Mucosa of descending colon (tissue), 3 donors: ENCODE results near the gene SERTAD2. TPM values are rescaled to one million over a fixed set of nuclear protein-coding genes. Genes with fewer than 3 reads are reported as not detected.

Experiments
- ATAC-seq: fragments of 200-7000 bp; cut with Tn5 transposase; one replicate; pipeline ENCODE4 v1.9.1; 2020; ENCODE audit warnings: mild to moderate bottlenecking, moderate library complexity
- DNase-seq, 3 donors: peaks; one replicate each; pipeline ENCODE4 v3.0.0-alpha.2; 2020
- H3K36me3 ChIP-seq: fragments of 200-600 bp; one replicate; pipeline ENCODE4 v1.8.0; 2021; ENCODE audit warnings: low read depth, mild to moderate bottlenecking
- H3K4me1 ChIP-seq: fragments of 200-600 bp; one replicate; pipeline ENCODE4 v1.8.0; 2021; ENCODE audit warnings: low read depth, mild to moderate bottlenecking
- H3K4me3 ChIP-seq: fragments of 200-600 bp; one replicate; pipeline ENCODE4 v1.8.0; 2021; ENCODE audit warnings: mild to moderate bottlenecking
- H3K9me3 ChIP-seq: fragments of 200-600 bp; one replicate; pipeline ENCODE4 v1.8.0; 2021; ENCODE audit warnings: mild to moderate bottlenecking
- CTCF ChIP-seq: fragments of 200-600 bp; IDR thresholded peaks from one replicate; pipeline ENCODE4 v1.8.0; 2022; ENCODE audit warnings: antibody characterized with exemption, mild to moderate bottlenecking
- intact Hi-C, 2 donors: fragments of 100-400 bp; cut with DNase I in 1 of 2; cut with micrococcal nuclease in 1 of 2; formaldehyde crosslinking; loops; one replicate each; pipeline versions ENCODE4 v1.11.0 to v1.11.1; 2022; cut with DNase I, micrococcal nuclease
- total RNA-seq, 3 donors: library from RNA; stranded (reverse); fragmentation: NEBNext Ultra II Directional in 2 of 3; extraction: Animal tissue kit (Norgen Biotek cat#: 25700) in 2 of 3; gene quantifications; one replicate each; pipeline versions ENCODE4 v1.2.1 to v1.2.4, GENCODE V29; 2021 to 2023
- donor health status: DM: no; HTN: no; CAD: no; lungs with moderate emphysema.
- donor health status: DM: no; HTN: no; CAD: no.
- donor health status: DM: no; HTN: yes; CAD: no.

Gene SERTAD2
- total RNA-seq, 3 donors from 2014 or later = 17.3 to 20.6 (median 20.6) TPM

- Histone ChIP-seq H3K4me1 (peaks cover 9% of the 10 kb centered on the region), H3K36me3 (no peaks in the 10 kb centered on the region), H3K9me3 (no peaks in the 10 kb centered on the region), H3K4me3 (no peak overlapping the region)
- ATAC-seq (no peak), DNase-seq (no peak)
- TF ChIP-seq CTCF = no peak
- intact Hi-C loops = no loop called here
Observed at GRCh38 chr2:64632835-64633819, 20.6 kb downstream of the SERTAD2 start.

DNA sequence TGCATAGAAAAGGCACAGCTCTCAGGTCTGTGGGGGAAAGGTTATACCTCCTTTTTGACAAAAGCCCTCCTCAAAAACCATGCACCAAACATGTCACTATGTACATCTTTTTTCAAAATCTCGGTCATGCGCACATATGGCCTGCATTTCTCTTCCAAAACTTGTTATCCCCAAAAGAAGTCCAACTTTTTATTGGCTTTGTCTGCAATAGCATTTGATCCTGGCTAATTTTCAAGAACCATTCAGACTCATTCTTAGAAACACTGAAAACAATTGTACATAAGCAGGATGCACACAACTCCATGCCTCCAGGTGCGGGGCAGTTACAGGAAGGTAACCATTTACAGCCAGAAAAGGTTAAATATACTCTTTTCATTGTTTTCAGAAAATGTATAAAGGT is 21.9 kb downstream of the SERTAD2 start:
- DNase-seq = no peak
- no peak overlapping the region for H3K4me3 ChIP-seq
- no peak for TF ChIP-seq CTCF
- H3K36me3 ChIP-seq = no peaks in the 10 kb centered on the region
- peaks cover 4% of the 10 kb centered on the region for H3K4me1 ChIP-seq
- H3K9me3 ChIP-seq = no peaks in the 10 kb centered on the region
- intact Hi-C loops = no loop called here
- no peak for ATAC-seq

GRCh38 chr2:64630752-64631151 is 23.0 kb downstream of the SERTAD2 start:
- DNase-seq (no peak), ATAC-seq (no peak)
- TF ChIP-seq CTCF = no peak
- no peaks in the 10 kb centered on the region for H3K9me3 ChIP-seq
- intact Hi-C loops = no loop called here
- no peaks in the 10 kb centered on the region for H3K36me3 ChIP-seq
- H3K4me3 ChIP-seq = no peak overlapping the region
- no peaks in the 10 kb centered on the region for H3K4me1 ChIP-seq

GRCh38 chr2:64629875-64630274 is 23.8 kb downstream of the SERTAD2 start:
- ATAC-seq (no peak), DNase-seq (no peak)
- Histone ChIP-seq H3K4me1 (no peaks in the 10 kb centered on the region), H3K36me3 (no peaks in the 10 kb centered on the region), H3K4me3 (no peak overlapping the region), H3K9me3 (no peaks in the 10 kb centered on the region)
- no peak for TF ChIP-seq CTCF
- intact Hi-C loops = no loop called here

- no peak for TF ChIP-seq CTCF
- ATAC-seq (no peak), DNase-seq (no peak)
- intact Hi-C loops = no loop called here
- H3K36me3 ChIP-seq = no peaks in the 10 kb centered on the region
- H3K4me3 ChIP-seq = no peak overlapping the region
- H3K4me1 ChIP-seq = no peaks in the 10 kb centered on the region
- no peaks in the 10 kb centered on the region for H3K9me3 ChIP-seq
Observed at GRCh38 chr2:64629329-64629781, 24.4 kb downstream of the SERTAD2 start.
